ENCODE data around the gene ANKRD13A.

ANKRD13A gene

GRCh38 chr12:110079477-110080400 is 80.5 kb downstream of the ANKRD13A start:
- peak; percentile 99 for DNase-seq (ENCODE audit: low spot score)

GRCh38 chr12:110080410-110080809 is 81.2 kb downstream of the ANKRD13A start:
- DNase-seq (ENCODE audit: low spot score) = no peak

- no peak for DNase-seq (ENCODE audit: low spot score)
Measured at GRCh38 chr12:110084314-110085015, 85.2 kb downstream of the ANKRD13A start.

GRCh38 chr12:110088216-110088615 is 89.0 kb downstream of the ANKRD13A start:
- DNase-seq (ENCODE audit: low spot score) = peak; percentile 70

- peak; percentile 73 for DNase-seq (ENCODE audit: low spot score)
Measured at GRCh38 chr12:110088936-110089335, 89.7 kb downstream of the ANKRD13A start.

Measured in pons (tissue), 1 donor.